HG03025 (cell line): ENCODE results near the gene DRC7.
"Not testable (repeated sequence)": the region's sequence is repeated elsewhere in the genome, so short reads cannot be mapped to it uniquely, and the experiment has no call there.

Experiments used
- ATAC-seq: cut with Tn5 transposase; IDR thresholded peaks from one replicate; pipeline ENCODE4 v1.9.1; 2021; ENCODE audit warnings: mild to moderate bottlenecking, moderate library complexity; ENCODE audit not compliant: unreplicated experiment, low FRiP score

The DRC7 gene

DNA sequence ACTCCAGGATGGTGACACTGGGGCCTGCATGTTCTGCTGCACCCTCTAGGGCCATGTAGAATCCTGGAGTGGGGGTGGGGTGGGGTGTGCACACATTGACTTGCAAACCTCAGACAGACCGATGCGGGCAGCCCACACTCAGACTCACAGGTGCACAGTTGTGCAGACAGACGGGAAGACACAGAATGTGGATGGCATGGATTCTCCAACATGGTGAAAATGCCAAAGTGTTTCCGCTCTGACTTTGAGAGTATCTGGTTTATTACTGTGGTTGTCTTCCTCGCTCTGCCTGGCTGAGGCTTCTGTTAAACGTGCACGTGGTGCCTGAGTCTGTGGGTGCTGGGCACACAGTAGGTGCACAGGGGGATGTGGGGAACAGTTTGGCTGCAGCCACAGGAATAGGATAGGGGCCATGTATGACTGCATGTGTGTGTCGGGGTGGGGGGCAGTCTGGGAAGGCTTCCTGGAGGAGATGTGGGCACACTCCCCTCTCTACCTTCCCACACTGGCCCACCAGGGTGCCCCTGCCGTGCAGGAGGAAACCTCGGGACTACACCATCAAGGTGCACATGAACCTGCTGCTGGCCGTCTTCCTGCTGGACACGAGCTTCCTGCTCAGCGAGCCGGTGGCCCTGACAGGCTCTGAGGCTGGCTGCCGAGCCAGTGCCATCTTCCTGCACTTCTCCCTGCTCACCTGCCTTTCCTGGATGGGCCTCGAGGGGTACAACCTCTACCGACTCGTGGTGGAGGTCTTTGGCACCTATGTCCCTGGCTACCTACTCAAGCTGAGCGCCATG is 35.5 kb upstream of the DRC7 start:
- ATAC-seq: no peak

DNA sequence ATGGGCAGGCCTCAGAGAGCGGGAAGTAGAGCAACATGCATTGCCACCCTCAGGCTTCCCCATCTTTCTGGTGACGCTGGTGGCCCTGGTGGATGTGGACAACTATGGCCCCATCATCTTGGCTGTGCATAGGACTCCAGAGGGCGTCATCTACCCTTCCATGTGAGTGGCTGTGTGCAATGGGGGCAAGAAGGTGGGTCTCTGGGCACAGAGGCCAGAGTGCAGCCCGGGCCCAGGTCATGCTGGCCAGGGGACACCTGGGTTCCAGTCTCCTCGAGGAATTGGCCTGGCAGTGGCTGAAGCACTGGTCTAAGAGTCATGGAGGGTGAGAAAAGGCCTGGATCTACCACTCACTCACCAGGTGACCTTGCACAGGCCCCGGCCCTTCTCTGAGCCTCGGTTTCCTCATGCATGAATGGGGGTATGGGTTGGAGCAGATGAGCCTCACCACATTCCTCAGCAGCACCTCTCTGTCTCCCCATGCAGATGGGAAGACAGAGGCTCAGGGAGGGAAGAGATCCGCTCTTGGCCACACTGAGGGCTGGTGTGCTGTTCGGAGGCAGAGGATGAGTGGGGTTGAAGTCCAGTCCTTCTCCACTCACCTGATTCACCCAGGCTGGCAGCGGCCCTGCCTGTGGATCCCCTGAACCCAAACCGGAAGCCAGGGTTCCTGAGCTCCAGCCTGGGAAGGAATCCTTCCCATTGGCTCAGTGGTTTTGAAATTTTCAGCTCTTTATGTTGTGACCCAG is 33.7 kb upstream of the DRC7 start:
- no peak for ATAC-seq

DNA sequence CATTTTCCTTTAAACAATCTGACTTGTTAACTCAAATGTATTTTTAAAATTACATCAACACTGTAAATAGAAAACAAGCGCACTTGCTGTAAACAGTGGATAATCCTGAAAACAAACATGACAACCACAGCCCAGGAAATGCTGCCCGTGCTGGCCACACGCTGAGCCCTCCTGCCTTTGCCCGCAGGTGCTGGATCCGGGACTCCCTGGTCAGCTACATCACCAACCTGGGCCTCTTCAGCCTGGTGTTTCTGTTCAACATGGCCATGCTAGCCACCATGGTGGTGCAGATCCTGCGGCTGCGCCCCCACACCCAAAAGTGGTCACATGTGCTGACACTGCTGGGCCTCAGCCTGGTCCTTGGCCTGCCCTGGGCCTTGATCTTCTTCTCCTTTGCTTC is 33.1 kb upstream of the DRC7 start:
- ATAC-seq: no peak

- ATAC-seq: no peak
Measured at GRCh38 chr16:57661936-57662906, 32.4 kb upstream of the DRC7 start.

- ATAC-seq: no peak
Measured at GRCh38 chr16:57663436-57663835, 31.2 kb upstream of the DRC7 start.

GRCh38 chr16:57663917-57664661 is 30.5 kb upstream of the DRC7 start:
- ATAC-seq: no peak

DNA sequence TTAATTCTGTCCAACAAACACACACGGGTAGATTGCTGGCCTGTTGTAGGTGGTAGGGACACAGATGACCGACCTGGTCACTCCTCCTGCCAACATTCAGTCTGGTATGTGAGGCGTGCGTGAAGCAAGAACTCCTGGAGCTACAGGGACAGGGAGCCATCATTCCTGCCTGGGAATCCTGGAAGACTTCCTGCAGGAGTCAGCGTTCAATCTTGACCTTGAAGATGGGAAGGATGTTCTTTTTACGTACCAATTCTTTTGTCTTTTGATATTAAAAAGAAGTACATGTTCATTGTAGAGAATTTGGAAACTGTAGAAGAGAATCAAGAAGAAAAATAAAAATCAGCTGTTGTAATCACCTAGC is 30.0 kb upstream of the DRC7 start:
- no peak for ATAC-seq

DNA sequence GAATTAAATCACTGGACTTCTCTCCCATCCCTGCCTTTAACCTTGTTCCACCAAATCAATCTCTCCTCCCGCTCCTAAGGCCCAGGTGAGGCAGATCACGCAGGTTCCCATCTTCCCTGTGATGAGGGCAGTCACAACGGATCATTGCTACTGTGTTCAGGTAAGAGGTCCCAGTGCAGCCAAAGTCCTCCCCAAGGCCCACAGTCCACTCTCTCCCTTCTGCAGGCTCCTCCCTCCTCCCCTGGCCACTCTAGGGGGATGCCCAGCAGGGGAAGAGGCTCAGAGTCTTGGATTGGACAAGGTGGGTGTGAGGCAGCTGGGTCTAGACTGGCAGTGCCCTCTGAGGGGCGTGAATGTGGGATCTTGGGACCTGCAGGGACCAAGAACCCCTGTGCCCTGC is 29.1 kb upstream of the DRC7 start:
- ATAC-seq: no peak

DNA sequence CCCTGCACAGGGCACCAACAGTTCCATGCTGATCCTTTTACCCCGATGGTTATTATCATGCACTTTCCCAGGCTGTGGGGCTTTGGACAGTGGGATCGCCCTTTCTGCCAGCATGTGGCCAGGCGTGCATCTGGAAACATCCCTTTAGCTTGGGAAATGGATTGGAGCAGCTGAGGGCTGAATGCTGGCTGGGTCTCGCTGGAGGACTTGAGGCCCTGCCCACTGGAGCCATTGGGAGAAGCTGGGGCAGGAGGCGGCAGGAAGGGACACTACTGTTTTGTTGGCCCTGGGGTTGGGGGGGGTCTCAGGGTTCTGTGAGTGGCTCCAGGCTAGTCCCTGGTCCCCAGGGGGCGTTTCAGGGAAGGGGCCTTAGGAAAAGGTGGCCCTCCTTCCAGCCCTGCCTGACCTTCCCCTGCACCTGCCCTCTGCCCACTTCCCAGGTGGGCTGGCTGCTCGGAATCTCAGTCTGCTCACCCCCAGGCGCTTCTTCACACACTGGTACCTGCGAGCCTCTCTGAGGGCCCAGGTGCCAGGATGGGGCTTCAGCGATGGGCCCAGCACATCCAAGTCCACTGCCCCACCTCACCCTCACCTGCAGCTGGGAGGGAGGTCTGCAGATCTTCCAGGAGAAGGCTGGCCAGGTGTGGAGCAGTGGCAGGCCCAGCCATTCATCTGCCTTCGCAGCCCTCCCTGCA is 28.1 kb upstream of the DRC7 start:
- no peak for ATAC-seq

- no peak for ATAC-seq
Measured at GRCh38 chr16:57667048-57667525, 27.5 kb upstream of the DRC7 start.

DNA sequence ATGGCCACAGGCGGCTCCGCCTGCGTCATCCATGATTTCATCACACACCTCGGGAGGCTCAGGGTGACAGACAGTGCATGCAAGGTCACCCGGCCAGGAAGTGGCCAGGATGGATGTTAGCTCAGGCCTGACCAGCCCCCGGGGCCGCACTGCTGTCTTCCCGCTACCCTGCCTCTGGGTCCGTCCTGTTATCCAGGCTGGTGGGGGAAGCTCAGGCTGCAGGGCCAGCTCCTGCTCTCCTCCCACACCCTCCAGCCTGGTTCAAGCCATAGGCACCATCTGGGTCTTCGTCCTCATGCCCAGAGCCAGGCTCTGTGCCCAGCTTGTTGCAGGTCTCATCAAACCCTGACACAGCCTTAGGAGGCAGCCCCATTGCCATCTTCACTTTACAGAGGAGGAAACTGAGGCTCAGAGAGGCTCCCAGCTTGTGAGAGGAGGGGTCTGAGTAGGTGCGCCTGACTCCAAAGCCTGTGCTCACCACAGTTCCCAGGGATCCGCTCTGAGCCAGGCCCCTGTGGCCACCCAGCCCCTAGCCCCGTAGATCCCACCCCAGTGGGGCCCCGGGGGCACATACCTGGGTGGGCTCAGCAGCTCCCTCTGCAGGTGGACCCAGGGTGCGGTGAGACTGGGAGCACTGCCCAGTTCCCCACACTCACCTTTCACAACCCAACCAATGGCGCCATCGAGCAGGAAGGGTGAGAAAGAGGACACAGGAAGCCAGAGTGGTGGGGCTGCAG is 26.9 kb upstream of the DRC7 start:
- no peak for ATAC-seq

- no peak for ATAC-seq
Measured at GRCh38 chr16:57668263-57668571, 26.4 kb upstream of the DRC7 start, which contains the start of gene ADGRG3. ADGRG3 (plus strand) TSS chr16:57668306; CDS start chr16:57668348, 42 bp downstream.

DNA sequence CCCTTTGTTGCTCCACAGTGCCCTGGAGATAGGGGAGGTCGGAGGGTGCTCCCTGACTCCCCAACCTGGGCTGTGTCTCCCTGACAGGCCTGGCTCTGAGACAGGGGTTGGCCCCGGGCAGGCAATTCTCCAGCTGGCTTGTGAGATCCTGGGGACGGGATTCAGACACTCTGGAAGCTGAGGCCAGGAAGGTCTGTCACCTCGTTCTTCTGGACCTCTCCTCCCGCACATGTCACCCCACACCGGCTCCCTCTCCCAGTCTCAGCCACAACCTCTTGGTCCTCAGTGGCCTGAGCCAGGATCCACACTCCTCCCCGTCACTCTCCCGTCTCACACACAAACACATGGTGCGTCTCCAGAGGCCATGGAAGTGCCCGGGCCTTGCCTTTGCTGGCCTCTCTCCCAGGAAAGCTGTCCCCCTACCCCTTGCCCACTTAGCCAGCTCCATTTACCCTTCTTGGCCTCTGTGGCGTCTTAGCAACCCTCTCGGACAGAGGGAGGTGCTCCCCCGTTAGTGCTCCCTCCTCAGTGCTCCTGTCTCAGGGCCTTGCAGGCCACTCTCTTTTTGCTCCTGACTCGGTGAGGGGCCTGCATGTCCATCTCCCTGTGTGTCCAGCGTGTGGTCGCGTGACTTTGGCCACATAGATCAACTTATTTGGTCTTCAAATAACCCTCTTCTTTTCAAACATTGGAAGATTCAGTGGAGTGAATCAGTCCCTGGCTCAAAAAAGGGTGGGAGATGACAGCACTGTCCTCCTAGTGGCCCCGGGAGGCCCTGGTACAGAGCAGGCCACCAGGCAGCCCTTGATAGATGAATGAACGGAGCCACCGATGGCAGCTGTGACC is 25.8 kb upstream of the DRC7 start:
- no peak for ATAC-seq

- ATAC-seq: no peak
Measured at GRCh38 chr16:57669476-57670162, 25.0 kb upstream of the DRC7 start.

GRCh38 chr16:57670196-57670595 is 24.4 kb upstream of the DRC7 start:
- ATAC-seq: no peak

GRCh38 chr16:57671451-57671850 is 23.2 kb upstream of the DRC7 start:
- ATAC-seq: not testable (repeated sequence)

- no peak for ATAC-seq
Measured at GRCh38 chr16:57672416-57672815, 22.2 kb upstream of the DRC7 start.
